Prostate gland (tissue), 2 donors: ENCODE measurements around the gene RBM33.

Experiments used
- CTCF ChIP-seq, 4 experiments: fragments of 200-600 bp in 2 of 4; fragments of 450-650 bp in 2 of 4; sonication (generic) in 2 of 4; IDR thresholded peaks; 1 replicate in 3 of 4; 2 replicates in 1 of 4; pipeline ENCODE4 v1.5.1; 2016 to 2019; ENCODE audit warnings: antibody characterized with exemption in 4 of 4, mild to moderate bottlenecking in 2 of 4, moderate library complexity in 2 of 4
- POLR2A ChIP-seq: fragments of 450-650 bp; IDR thresholded peaks from one replicate; pipeline ENCODE4 v1.6.1; 2016; ENCODE audit warnings: antibody characterized with exemption, mild to moderate bottlenecking

- TF ChIP-seq POLR2A (no peak), CTCF (IDR thresholded peaks at IDR 0.05) (no peak)
Measured at GRCh38 chr7:155791214-155791737, 146.8 kb downstream of the RBM33 start.
